ENCODE data around the gene FKBP7. TPM values are rescaled to one million over a fixed set of nuclear protein-coding genes. Genes with fewer than 3 reads are reported as not detected.

FKBP7 gene
- total and polyA plus RNA-seq, 4 donors, result 2.8 to 10.4 (median 4.9) TPM

DNA sequence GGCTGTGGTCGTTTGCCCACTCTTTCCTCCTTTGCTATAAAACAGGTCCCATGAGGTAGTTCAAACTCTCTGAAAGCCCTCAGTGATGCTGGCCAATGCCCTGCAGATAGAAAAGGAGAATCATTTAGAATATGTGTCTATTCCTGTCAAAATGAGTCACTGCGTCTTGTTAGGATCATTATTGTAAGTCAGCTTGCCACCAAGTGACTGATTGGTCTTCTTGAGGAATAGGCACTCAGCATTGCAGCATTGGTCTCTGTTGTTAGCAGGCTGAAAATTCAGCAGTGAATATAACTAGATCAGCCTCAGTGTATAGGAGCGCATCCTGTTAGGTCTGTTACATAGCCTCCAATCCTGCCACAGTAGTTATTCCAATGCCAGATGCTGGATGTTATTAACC is 56.3 kb downstream of the FKBP7 start:
- Histone ChIP-seq H3K27me3 (ENCODE audit: control insufficient read depth in 4 of 4, insufficient read depth in 4 of 4, low read length in 3 of 4) (no peaks in the 10 kb centered on the region), H3K36me3 (ENCODE audit: control insufficient read depth in 4 of 4, insufficient read depth in 3 of 4, low read depth in 1 of 4, low read length in 3 of 4) (no peaks in the 10 kb centered on the region), H3K4me1 (ENCODE audit: control insufficient read depth in 4 of 4, insufficient read depth in 4 of 4, low read length in 3 of 4) (no peaks in the 10 kb centered on the region), H3K9ac (ENCODE audit: low read depth in 1 of 2, low read length in 2 of 2) (no peak overlapping the region), H3K4me3 (ENCODE audit: low read depth in 1 of 3, low read length in 3 of 3) (no peak overlapping the region), H3K9me3 (ENCODE audit: control insufficient read depth in 4 of 4, low read length in 3 of 4) (no peaks in the 10 kb centered on the region), H3K27ac (ENCODE audit: low read depth in 1 of 2, low read length in 2 of 2) (no peak overlapping the region)
- DNase-seq (ENCODE audit: low spot score), result no peak
- 92% methylated on average over 3 of the region's 3 CpGs for WGBS
- TF ChIP-seq JUND (IDR thresholded peaks at IDR 0.05) (no peak), NR2F2 (IDR thresholded peaks at IDR 0.05) (no peak), GABPA (IDR thresholded peaks at IDR 0.05 in 1 of 2, conservative IDR thresholded peaks at IDR 0.05 in 1 of 2) (no peak), SP1 (IDR thresholded peaks at IDR 0.05) (no peak), EGR1 (IDR thresholded peaks at IDR 0.05; ENCODE audit: low read depth in 2 of 2) (no peak), RAD21 (IDR thresholded peaks at IDR 0.05) (no peak), RXRA (IDR thresholded peaks at IDR 0.05) (no peak), REST (IDR thresholded peaks at IDR 0.05) (no peak), HNF4A (conservative IDR thresholded peaks at IDR 0.05) (no peak), TAF1 (conservative IDR thresholded peaks at IDR 0.05) (no peak), FOXA1 (IDR thresholded peaks at IDR 0.05) (no peak), ATF3 (IDR thresholded peaks at IDR 0.05) (no peak), HNF4G (IDR thresholded peaks at IDR 0.05) (no peak), YY1 (IDR thresholded peaks at IDR 0.05) (no peak), FOXA2 (IDR thresholded peaks at IDR 0.05) (no peak), CTCF (IDR thresholded peaks at IDR 0.05; ENCODE audit: low read depth, low read length, missing input control) (no peak)
- TF ChIP-seq, protein P1, sequence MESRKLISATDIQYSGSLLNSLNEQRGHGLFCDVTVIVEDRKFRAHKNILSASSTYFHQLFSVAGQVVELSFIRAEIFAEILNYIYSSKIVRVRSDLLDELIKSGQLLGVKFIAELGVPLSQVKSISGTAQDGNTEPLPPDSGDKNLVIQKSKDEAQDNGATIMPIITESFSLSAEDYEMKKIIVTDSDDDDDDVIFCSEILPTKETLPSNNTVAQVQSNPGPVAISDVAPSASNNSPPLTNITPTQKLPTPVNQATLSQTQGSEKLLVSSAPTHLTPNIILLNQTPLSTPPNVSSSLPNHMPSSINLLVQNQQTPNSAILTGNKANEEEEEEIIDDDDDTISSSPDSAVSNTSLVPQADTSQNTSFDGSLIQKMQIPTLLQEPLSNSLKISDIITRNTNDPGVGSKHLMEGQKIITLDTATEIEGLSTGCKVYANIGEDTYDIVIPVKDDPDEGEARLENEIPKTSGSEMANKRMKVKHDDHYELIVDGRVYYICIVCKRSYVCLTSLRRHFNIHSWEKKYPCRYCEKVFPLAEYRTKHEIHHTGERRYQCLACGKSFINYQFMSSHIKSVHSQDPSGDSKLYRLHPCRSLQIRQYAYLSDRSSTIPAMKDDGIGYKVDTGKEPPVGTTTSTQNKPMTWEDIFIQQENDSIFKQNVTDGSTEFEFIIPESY (IDR thresholded peaks at IDR 0.05), result no peak
- TF ChIP-seq, protein P2, sequence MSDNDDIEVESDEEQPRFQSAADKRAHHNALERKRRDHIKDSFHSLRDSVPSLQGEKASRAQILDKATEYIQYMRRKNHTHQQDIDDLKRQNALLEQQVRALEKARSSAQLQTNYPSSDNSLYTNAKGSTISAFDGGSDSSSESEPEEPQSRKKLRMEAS (IDR thresholded peaks at IDR 0.05), result no peak

All from liver (tissue), 9 donors.